Endothelial cell of umbilical vein (primary cell): ENCODE measurements around the gene HSH2D.

Source experiments
- EZH2 ChIP-seq: IDR thresholded peaks from 2 replicates; pipeline ENCODE4 v1.6.1; 2012; ENCODE audit warnings: borderline replicate concordance, low read depth, mild to moderate bottlenecking, moderate library complexity, low read length, inconsistent platforms; ENCODE audit not compliant: severe bottlenecking
- POLR2AphosphoS5 ChIP-seq: IDR thresholded peaks from 2 replicates; pipeline ENCODE4 v1.6.1; 2012; ENCODE audit warnings: low read depth, mild to moderate bottlenecking, control low read depth, low read length, moderate library complexity; ENCODE audit not compliant: insufficient read depth
- TF ChIP-seq, protein P1 (sequence below): IDR thresholded peaks from 2 replicates; pipeline ENCODE4 v1.6.1; 2011; ENCODE audit not compliant: insufficient read depth, insufficient read length

DNA sequence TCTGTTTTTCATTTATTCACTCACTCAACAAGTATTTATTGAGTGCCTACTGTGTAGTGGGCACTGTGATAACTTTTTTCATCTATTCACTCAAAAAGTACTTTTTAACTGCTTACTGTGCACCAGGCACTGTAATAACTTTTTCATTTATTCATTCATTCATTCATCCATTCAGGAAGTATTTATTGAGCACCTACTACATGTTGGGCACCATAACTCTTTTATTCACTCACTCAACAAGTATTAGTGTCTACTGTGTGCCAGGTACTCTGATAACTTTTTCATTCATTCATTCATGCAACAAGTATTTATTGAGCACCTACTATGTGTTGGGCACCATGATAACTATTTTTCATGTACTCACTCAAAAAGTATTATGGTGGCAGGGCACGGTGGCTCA, 22.9 kb downstream of the HSH2D start:
- no peak for TF ChIP-seq POLR2AphosphoS5
- no peak for TF ChIP-seq EZH2
- TF ChIP-seq, protein P1, sequence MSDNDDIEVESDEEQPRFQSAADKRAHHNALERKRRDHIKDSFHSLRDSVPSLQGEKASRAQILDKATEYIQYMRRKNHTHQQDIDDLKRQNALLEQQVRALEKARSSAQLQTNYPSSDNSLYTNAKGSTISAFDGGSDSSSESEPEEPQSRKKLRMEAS = no peak
